ENCODE results near the gene OR1A2. TPM values are rescaled to one million over a fixed set of nuclear protein-coding genes. Genes with fewer than 3 reads are reported as not detected.

Gene OR1A2
- not detected for total RNA-seq

- ATAC-seq (ENCODE audit: low FRiP score) (no peak), DNase-seq (ENCODE audit: low spot score) (no peak)
- no peak for TF ChIP-seq CTCF (IDR thresholded peaks at IDR 0.05)
These were observed at the start of gene OR1A2 for GRCh38 chr17:3197219-3197618. Gene OR1A2 (plus strand): TSS chr17:3197519. CDS start chr17:3197519, 0 bp downstream.

- TF ChIP-seq CTCF (IDR thresholded peaks at IDR 0.05), result no peak
- DNase-seq (ENCODE audit: low spot score) (no peak), ATAC-seq (ENCODE audit: low FRiP score) (no peak)
These were observed 40.1 kb upstream of the OR1A2 start for GRCh38 chr17:3157218-3157617.

GRCh38 chr17:3167574-3167973 lies 29.7 kb upstream of the OR1A2 start:
- DNase-seq (ENCODE audit: low spot score), result no peak
- no peak for ATAC-seq (ENCODE audit: low FRiP score)
- TF ChIP-seq CTCF (IDR thresholded peaks at IDR 0.05), result no peak

- TF ChIP-seq CTCF (IDR thresholded peaks at IDR 0.05), result no peak
- DNase-seq (ENCODE audit: low spot score) (no peak), ATAC-seq (ENCODE audit: low FRiP score) (no peak)
These were observed 7.4 kb upstream of the OR1A2 start for GRCh38 chr17:3189961-3190360.

GRCh38 chr17:3207367-3207766 lies 10.0 kb downstream of the OR1A2 start, which contains the start of gene OR1A1:
Gene OR1A1 (plus strand): TSS chr17:3207667. CDS start chr17:3215621, 7,954 bp downstream.
- TF ChIP-seq CTCF (IDR thresholded peaks at IDR 0.05), result no peak
- DNase-seq (ENCODE audit: low spot score) (no peak), ATAC-seq (ENCODE audit: low FRiP score) (no peak)

- ATAC-seq (ENCODE audit: low FRiP score), result no peak
- no peak for DNase-seq (ENCODE audit: low spot score)
- TF ChIP-seq CTCF (IDR thresholded peaks at IDR 0.05), result no peak
These were observed 11.2 kb downstream of the OR1A2 start for GRCh38 chr17:3208484-3208883.

- no peak for DNase-seq (ENCODE audit: low spot score)
- ATAC-seq (ENCODE audit: low FRiP score), result no peak
- no peak for TF ChIP-seq CTCF (IDR thresholded peaks at IDR 0.05)
These were observed 15.7 kb downstream of the OR1A2 start for GRCh38 chr17:3213001-3213400.
